Measurements from ENCODE around the gene SEC14L3.

Gene SEC14L3

GRCh38 chr22:30441088-30441487 lies 30.7 kb downstream of the SEC14L3 start:
- no peak for FAIRE-seq

DNA sequence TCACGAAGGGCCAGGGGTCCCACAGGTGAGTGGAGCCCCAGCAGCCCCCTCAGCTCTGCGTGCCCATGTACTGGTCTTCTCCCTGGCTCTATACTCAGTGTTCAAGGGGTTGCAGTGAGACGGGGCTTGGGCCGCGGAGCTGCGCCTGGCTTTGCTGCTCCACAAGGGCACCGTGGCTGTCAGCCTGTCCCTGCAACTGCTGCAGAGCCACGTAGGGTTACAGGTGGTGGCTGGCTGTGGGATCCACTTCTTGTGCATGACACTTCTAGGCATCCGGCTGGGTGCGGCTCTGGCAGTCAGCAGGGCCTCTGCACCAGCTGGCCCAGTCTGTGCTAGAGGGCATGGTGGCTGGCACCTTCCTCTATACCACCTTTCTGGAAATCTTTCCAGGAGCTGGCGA lies 32.0 kb downstream of the SEC14L3 start:
- no peak for FAIRE-seq

DNA sequence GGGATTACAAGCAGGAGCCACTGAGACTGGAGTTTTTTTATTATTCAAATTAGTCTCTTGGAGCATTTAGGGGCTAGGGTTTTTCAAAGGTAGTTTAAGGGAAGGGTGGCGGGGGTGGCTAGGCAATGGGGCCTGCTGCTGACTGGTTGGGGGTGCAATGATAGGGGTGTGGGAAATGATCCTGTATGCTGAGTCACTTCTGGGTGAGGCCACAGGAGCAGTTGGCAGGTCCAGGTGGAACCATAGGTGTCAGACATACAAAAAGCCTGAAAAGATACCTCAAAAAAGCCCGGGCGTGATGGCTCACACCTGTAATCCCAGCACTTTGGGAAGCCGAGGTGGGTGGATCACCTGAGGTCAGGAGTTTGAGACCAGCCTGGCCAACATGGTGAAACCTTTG lies 32.6 kb downstream of the SEC14L3 start:
- no peak for FAIRE-seq

- no peak for FAIRE-seq
Measured at GRCh38 chr22:30438559-30438958, 33.3 kb downstream of the SEC14L3 start.

GRCh38 chr22:30436196-30436595 lies 35.6 kb downstream of the SEC14L3 start:
- FAIRE-seq: no peak

GRCh38 chr22:30435674-30436126 lies 36.1 kb downstream of the SEC14L3 start:
- no peak for FAIRE-seq

DNA sequence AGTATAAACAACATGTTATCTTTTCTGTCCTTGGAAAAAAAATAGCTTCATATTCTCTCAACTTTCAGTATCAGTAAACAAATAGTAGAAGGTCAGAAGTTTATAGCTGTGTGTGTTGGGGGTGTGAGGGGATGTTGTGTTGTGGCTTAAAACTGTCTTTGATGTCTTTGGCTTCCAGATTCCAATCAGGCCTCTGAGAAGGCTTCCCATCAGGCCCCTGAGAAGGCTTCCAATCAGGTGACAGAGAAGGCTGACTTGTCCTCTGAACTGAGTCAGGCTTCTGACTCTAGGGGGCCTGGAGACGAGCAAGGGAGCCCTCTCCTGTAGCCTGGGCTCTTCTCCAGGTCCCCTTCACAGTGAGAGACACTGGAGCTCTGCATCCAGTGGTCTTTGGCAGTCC lies 37.0 kb downstream of the SEC14L3 start:
- FAIRE-seq: no peak

DNA sequence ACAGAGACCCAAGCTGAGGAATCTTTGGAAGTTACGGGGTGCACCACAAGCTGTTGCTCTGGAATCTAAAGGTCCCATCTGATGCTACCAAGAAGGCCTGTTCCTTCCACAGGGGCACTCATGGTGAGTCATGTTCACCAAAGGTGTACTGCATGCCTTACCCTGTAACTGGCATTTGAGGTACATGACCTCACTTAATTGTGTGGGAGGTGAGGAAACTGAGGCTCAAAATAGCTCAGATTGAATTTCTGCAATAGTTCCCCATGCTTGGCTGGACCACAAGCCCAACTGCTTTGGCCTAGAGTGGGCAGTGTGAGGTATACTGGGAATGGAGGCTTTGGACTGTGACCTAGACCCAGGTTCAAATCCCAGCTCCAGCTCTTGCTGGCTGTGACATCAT lies 38.0 kb downstream of the SEC14L3 start:
- FAIRE-seq: no peak

GRCh38 chr22:30433227-30433626 lies 38.6 kb downstream of the SEC14L3 start:
- no peak for FAIRE-seq

DNA sequence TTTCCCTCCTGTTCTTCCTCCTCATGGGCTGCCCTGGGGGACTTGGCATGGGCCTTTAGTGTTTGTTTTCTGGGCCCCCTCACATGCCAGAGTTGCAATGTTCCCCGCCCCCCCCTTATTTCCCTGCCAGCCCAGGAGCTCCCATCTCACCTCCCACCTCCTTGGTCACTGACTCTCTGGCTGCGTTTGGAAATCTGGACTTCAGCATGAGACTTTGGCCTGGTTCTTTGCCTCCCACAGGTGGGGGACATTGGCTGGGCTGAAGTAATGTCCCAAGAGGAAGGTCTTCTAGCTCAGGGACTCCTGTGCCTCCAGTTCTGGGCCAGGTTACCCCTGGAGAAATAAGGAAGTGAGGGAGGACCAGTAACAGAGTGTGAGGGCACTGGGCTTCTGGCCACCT lies 39.3 kb downstream of the SEC14L3 start:
- no peak for FAIRE-seq

- no peak for FAIRE-seq
Measured at GRCh38 chr22:30432096-30432495, 39.7 kb downstream of the SEC14L3 start.

DNA sequence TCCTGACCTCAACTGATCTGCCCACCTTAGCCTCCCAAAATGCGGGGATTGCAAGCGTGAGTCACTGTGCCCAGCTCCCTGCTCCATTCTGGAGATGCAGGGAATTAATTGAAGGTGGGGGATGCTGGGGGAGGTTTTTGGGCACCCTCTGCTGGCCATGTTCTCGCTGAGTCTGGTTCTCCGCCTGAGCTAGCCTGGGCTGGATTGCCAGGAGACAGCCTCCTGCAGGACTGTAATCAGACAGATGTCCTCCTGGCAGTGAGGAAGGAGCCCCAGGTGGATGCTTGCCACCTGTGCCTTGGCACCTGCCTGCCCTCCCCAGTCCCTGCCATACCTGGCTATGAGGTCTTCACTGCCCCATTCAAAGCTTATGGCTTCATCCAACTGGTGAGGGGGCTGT lies 40.9 kb downstream of the SEC14L3 start:
- no peak for FAIRE-seq

DNA sequence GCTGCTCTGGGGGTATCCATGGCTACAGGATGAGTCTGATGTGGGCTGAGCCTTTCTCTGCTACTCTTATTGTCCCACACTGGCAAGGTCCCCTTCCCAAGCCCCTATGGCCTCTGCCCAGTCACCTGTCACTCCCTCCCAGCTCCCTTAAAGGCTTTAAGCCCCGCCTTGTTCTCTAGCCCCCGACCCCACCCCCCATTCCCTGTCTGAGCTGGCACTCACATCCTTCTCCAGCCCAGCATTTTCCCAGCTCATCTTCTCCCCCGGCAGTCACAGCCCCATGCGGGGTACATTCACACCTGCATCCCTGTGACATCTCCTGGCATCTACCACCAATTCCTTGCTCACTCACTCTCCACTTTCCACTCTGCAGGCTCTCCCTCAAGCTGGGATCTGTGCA lies 41.9 kb downstream of the SEC14L3 start:
- no peak for FAIRE-seq

GRCh38 chr22:30427871-30428270 lies 43.9 kb downstream of the SEC14L3 start:
- FAIRE-seq: no peak

GRCh38 chr22:30426388-30427353 lies 45.1 kb downstream of the SEC14L3 start:
- FAIRE-seq: no peak

DNA sequence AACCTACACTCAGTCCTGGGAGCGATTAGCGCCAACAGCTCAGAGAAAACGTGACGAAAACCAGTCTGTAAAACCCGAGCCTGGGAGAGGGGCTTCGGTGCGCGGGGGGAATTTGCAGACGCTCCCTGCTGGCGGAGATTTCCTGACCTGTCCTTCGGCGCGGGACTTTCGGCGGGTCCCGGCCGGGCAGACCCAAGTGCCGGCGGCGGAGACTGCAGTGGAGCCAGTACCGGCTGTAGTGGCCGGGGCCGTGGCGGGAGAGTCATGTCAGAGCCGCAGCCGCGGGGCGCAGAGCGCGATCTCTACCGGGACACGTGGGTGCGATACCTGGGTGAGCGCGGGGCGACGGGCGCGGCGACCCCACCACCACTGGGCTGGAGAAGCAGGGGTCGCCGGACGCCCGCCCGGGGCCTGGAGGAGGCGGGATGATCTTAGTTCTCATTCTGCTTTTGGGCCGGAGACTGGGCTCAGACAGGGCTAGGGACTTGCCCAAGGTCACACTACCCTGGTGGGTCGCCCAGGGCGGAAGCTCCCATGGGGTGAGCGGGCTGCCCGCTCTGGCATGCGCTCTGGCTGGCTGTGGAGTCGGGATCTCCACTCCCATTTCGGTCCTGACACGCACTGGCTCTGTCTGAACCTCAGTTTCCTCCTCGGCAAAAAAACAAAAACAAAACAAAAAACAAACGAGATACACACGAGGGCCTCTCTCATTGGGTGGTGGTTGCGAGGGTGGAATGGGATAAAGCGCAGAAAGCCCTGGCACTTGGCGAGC lies 46.0 kb downstream of the SEC14L3 start, which contains the start of gene MTFP1:
Gene MTFP1, plus strand, starts transcription at position 153 of the 772 bp plus-strand sequence. Its CDS starts 112 bp downstream, at position 265.
- FAIRE-seq: no peak

- FAIRE-seq: no peak
Measured at GRCh38 chr22:30425327-30425615, 46.5 kb downstream of the SEC14L3 start.

GRCh38 chr22:30424534-30425326 lies 47.1 kb downstream of the SEC14L3 start:
- FAIRE-seq: no peak

- no peak for FAIRE-seq
Measured at GRCh38 chr22:30423959-30424533, 47.8 kb downstream of the SEC14L3 start.

GRCh38 chr22:30423301-30423958 lies 48.4 kb downstream of the SEC14L3 start:
- no peak for FAIRE-seq

DNA sequence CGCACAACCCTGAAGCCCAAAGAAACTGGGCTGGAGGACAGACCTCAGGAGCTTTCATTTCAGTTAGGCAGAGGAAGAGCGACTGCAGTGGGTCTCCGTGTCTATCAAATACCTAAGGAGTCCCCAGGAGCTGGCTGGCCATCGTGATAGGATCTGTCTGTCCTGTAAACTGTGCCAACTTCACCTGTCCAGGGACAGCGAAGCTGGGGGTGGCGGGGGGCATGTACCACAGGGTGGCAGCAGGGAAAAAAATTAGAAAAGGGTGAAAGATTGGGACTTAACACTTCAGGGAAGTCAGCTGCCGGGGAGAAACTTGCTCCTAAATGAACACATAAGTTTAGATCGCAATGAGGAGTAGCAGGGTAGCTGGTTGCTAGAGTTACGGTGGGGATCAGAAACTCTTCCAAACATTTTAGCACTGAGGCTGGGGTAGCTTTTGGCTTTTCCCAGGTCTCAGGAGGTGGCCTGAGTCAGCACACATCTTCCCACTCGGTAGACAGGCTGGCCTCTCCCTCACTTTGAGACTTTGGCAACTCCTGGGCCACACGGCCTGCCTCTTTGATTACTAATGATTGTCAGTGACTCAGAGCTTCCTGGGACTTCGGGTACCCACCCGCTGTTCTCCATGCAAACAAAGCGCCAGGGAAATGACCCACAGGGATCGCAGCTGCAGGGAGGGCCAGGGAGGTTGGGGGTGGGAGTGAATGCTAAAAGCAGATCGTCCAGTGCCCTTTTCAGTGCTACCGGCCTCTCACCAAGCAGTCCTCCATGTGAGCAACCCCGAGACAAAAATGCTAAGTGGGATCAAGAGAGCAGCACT lies 49.1 kb downstream of the SEC14L3 start:
- FAIRE-seq: no peak

Measured in colon (tissue), 2 donors.